GM18861 (cell line): ENCODE data around the gene EEFSEC.

Experiments
- ATAC-seq: cut with Tn5 transposase; IDR thresholded peaks from one replicate; pipeline ENCODE4 v1.9.1; 2021; ENCODE audit not compliant: unreplicated experiment

The EEFSEC gene

DNA sequence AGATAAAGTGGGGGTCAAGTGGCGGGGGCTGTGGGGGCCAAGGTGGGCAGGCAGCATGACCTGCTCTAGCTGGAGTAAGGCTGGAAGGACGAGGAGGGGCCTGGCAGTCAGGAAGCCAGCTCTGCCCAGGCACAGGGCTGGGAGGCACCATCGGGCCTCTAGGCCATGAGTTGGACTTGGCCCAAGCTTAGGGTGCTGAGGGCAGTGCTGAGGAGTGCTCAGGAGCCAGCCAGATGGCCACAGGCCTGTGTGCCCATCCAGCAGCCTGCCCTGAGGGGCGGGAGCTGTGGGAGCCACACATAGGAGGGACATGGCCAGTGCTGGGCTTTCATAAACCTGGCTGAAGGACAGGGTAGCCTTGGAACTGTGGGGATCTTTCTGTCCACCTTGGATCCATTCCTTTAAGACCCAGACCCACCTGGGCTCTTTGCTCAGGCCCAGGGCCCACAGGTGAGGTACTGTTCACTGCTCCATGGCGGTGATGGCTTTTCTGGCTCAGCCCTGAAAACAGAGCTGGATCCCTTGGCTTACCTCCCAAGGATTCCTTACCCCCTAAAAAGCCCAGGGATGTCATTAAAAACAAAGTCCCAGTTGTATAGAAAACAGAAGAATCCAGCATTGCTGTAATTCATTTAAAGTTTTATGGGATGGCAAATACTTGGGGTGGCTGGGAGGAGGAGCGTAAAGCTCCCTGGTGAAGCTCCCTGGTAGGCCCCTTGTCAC is 176.4 kb downstream of the EEFSEC start:
- ATAC-seq, result no peak

DNA sequence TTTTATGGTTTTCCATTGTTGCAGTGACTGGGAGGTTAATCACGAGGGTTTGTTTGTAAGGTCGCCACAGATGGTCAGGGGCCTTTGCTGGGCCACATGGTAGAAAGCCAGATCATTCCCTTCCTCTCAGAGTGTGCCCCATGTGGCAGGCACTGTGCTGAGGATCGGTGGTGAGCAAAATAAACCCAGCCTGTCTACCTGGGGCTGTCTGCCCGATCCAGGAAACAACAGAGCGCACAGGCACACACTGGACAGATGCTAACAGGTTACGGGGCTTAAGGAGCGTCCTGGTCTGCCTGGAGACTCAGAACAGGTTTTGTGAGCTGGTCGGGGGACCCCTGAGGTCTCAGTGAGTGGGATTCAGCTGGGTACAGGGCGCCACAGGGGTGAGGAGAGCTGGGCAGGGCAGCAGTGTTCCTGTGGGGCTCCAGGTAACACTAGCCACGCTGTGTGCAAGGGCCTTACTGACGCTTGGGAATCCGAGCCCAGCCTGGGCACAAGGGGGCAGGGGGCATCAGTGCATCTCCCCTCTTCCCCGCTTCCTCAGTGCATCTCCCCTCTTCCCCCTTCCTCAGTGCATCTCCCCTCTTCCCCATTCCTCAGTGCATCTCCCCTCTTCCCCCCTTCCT is 177.0 kb downstream of the EEFSEC start:
- ATAC-seq, result no peak

- no peak for ATAC-seq
Observed at GRCh38 chr3:128334086-128334645, 180.9 kb downstream of the EEFSEC start.

- ATAC-seq, result no peak
Observed at GRCh38 chr3:128334766-128335165, 181.5 kb downstream of the EEFSEC start.

- ATAC-seq, result no peak
Observed at GRCh38 chr3:128335621-128336296, 182.5 kb downstream of the EEFSEC start.

DNA sequence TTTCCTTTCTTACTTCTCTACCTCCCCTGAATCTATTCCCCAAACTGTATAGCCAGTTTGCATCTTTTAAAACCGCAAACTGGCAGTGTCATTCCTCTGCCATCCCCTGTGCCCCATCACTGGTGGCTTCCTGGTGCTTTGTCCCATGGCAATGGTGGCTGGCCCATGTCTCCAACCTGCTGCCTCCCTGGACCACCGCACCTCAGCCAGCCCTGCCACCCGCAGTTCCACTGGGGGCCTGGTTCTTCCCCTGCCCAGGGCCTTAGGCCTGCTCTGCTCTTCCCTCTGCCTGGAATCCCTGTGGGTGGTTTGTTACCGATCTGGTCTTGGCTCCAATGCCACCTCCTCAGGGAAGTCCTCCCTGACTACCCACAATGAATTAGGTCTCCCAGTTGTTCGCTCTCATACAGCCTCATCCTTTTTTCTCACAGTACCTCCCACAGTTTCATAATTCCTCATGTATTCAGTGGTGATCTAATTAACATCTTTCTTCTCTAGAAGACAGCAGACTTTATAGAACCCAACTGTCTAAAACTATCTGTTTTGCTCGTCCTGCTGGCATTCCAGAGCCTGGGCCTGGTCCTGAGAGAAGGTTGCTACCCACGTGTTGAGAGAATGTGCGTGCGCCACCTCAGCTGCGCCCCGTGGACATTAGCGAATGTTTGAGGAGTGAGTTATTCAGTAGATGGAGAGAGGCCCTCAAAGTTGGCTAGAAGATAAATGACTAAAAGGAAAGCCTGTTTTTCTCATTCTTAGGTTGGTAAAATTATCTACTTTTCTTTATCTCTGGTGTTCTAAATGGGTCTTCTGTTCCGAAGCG is 183.3 kb downstream of the EEFSEC start:
- no peak for ATAC-seq

DNA sequence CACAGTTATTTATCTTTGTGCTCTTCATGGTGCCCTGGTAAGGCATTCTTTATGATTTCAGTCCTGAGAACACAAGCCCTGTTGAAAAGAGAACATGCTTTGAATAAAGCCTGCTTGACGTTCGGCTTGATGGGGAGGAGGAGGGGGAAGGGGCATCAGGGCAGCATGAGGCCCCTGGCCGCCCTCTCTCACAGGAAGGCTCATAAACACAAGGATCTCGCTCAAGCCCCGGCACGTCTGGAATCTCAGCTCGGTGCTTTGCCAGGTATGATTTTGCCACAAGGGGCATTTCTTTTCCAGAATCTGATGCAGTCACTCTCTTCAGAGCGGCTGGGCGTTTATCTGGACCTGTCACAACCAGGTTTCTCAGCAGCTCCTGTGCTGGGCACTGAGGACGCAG is 184.0 kb downstream of the EEFSEC start:
- ATAC-seq, result no peak

DNA sequence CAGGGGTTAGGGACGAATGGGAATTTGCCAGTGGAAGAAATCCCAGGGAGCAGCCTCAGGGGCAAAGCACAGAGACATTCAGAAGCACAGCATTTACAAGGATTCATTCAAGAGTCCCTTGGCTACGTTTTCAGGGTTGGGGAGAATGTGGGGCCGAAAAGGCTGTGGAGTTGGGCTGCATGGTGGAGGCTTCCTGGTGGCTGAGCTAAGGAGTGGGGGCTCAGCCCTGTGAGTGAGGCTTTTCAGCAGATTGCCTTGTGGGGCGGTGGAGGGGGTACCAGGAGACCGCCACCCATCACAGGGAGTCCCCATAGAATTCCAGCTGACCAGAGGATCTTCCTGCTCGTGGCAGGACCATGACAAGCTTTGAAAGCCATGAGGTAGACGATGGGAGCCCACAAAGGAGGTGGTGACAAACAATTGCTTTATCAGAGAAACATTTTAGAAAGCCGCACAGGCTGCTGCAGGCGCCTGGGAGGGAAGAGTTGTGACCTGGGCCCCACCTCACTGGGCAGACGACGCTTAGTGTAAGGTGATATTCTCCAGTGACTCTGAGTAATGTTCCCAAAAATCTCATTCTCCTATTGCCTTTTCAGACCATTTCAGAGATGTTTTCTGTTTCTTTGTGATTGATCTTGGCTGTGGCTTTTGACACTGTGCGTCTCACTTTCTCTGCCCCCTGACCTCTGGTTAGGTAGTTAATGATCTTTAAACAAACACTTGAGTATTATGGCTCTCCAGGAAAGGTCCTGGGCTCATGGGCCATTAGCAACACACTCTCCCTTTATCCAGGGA is 185.5 kb downstream of the EEFSEC start:
- ATAC-seq, result no peak

GRCh38 chr3:128339491-128340012 is 186.3 kb downstream of the EEFSEC start:
- no peak for ATAC-seq

DNA sequence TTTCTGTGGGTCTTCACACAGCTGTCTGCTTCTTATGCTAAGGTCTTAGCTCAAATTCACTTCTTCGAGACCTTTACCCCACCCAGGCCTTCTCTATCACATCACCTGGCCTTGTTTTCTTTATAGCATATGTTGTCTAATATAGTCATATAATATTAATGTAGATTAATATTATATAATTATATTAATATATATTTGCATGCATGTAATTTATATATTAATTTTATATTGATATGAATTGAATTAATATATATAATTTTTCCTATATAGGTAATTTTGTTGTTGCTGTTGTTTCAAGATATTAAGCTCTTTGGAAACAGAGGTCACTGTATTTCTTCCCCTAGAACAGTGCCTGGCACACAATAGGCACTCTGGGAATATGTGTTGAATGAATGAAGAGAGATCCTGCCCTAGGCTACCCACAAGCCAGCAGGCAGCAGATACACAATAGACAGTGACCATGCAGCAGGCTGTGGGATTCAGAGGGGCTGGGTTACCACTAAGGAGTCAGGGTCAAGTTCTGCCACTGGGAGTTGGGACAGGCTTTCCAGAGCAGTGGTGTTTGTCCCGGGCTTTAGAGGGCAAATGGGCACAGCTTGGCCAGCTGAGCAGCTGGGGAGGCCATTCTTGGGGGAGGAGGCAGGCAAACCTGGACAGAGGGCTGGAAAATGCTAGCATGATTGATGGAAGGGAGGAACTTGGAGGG is 187.1 kb downstream of the EEFSEC start:
- no peak for ATAC-seq

DNA sequence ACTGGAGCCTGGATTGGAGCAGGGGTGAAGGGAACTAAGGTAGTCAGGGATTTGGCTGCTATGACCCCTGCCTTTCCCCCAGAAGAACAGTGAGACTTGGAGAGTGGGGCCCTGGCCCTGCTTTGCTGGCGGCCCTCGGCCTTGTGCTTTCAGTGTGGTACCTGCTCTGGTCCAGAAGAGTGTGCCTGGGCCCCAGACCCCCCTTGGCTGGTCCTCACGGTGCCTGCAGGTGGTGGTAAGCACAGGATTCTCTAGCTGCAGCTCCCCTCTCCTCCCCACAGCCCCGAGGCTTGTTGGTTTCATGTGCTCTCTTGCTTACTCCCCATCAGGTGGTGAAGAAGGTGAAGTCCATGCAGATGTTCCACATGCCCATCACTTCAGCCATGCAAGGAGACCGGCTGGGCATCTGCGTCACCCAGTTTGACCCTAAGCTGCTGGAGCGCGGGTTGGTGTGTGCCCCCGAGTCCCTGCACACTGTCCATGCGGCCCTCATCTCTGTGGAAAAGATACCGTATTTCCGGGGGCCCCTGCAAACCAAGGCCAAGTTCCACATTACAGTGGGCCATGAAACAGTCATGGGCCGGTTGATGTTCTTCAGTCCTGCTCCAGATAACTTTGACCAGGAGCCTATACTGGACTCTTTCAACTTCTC is 187.7 kb downstream of the EEFSEC start:
- ATAC-seq, result no peak

DNA sequence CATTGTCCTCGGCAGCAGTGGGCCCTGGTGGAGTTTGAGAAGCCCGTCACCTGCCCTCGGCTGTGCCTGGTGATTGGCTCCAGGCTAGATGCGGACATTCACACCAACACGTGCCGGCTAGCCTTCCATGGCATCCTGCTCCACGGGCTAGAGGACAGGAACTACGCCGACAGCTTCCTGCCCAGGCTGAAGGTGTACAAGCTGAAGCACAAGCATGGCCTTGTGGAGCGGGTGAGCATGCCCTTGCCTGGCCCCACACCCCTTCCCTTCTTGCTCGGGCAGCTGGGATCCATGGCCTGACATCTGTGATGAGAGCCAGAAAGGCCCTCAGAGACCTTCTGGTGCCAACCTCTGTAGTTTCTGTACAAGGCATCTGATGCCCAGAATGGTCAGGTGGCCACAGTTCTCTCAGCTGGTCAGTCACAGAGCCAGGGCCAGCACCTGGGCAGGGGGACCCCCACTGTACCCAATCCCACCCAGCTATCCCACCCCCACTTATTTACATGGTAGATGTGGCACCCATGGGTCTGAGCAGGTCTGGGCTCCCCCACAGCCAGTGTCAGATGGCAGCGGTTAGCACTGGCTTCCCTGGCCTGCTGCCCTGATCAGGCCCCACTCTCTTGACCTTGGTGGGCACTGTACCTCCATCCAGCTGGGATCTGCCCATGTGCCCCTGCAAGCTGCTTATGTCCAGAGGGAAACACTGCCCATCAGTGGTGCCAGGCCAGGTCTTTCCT is 188.5 kb downstream of the EEFSEC start:
- ATAC-seq, result no peak

DNA sequence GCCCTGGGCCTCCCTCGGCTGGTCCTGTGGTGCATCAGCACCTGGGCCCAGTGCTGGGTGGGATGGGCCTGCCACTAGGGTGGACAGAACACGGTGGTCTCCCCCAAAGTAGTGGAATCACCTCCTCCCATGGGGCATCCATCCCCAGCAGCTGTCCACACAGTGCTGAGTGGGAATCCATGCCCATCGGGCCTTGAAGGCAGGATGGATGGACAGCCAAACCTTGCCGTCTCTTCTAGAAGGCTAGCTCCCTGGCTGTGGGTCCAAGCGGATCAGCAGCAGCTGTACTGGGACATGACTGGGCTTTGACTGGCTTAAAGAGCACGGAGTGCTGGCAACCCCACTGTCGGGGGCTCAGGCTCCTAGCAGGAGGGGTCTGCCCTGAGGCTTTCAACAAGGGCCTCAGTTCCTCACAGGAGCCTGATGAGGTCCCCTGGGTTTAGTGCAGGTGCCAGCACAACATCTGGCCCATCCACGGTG is 189.5 kb downstream of the EEFSEC start:
- ATAC-seq, result no peak

DNA sequence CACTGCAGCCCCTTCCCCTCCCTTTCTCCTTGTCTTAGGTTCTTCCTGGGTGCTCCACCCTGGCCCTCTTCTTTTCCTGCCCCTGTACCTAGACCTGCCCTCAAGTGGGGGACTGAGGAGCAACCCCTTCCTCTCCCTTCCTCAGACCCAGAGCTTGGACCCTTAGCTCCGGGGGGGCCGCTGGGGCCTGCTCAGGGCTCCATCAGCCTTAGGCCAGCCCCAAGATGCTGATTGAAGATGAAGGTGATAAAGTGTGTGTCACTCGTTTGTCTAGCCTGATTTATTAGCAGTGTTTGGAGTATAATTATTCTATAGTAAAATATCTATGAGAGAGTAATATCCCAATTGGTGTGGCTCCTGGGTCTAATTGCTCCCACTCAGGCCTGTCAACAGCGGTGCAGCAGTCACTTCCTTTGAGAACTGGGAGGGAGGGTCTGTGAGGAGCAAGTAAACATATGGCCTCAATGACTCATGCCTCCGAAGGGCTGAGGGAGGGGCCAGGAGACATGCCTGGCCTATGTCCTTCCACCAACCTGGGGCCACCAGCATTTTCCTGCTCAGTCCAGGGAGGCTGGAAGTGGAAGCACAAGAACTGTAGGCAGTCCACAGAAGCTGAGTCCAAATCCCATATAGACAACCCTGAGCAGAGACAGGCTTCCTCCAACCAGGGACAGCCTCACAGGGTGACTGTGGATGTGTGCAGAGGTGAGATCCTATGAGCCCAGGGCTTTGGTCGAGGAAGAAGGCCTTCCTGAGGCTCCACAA is 190.2 kb downstream of the EEFSEC start:
- ATAC-seq, result no peak

- ATAC-seq, result no peak
Observed at GRCh38 chr3:128344052-128344735, 190.9 kb downstream of the EEFSEC start.

- ATAC-seq, result no peak
Observed at GRCh38 chr3:128345196-128345595, 191.9 kb downstream of the EEFSEC start.

- no peak for ATAC-seq
Observed at GRCh38 chr3:128346562-128346961, 193.3 kb downstream of the EEFSEC start.
